OCI-LY7 (cell line): ENCODE data around the gene ROBO2.

Experiments
- EZH2phosphoT487 ChIP-seq: fragments of 200-600 bp; sonication (generic); IDR thresholded peaks from 2 replicates; pipeline ENCODE4 v1.6.1; 2018; ENCODE audit warnings: low read depth, borderline replicate concordance, mild to moderate bottlenecking, mixed run types, antibody characterized with exemption, low read length, moderate library complexity, mixed read lengths
- TF ChIP-seq, protein P1 (sequence below): fragments of 200-600 bp; sonication (generic); conservative IDR thresholded peaks from 2 replicates; pipeline ENCODE4 v1.5.1; 2014; ENCODE audit warnings: mild to moderate bottlenecking, antibody characterized with exemption, low read length, moderate library complexity, mixed read lengths

DNA sequence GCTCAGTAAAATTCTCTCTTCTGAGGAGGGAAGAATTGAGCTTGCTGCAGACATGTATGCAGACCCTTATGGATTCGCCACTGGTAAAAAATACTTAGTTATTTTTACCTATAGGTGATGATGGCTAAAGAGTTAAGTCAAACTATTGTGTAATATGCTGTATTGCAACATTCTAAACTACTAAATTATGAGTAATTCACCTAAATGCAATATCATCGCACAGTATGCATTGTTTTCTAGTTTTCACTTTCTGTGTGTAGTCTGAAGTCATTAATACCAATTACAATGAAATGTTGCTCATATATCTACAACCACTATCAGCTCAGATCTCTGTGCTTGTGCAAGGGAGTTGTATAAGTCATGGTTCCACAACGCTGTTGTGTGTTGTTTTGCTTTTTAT lies 48.7 kb upstream of the ROBO2 start:
- TF ChIP-seq, protein P1, sequence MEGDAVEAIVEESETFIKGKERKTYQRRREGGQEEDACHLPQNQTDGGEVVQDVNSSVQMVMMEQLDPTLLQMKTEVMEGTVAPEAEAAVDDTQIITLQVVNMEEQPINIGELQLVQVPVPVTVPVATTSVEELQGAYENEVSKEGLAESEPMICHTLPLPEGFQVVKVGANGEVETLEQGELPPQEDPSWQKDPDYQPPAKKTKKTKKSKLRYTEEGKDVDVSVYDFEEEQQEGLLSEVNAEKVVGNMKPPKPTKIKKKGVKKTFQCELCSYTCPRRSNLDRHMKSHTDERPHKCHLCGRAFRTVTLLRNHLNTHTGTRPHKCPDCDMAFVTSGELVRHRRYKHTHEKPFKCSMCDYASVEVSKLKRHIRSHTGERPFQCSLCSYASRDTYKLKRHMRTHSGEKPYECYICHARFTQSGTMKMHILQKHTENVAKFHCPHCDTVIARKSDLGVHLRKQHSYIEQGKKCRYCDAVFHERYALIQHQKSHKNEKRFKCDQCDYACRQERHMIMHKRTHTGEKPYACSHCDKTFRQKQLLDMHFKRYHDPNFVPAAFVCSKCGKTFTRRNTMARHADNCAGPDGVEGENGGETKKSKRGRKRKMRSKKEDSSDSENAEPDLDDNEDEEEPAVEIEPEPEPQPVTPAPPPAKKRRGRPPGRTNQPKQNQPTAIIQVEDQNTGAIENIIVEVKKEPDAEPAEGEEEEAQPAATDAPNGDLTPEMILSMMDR, result no peak
- TF ChIP-seq EZH2phosphoT487, result no peak
